ENCODE data around the gene ANXA4. TPM values are rescaled to one million over a fixed set of nuclear protein-coding genes. Genes with fewer than 3 reads are reported as not detected.
A peak's percentile ranks its signal among the peaks of the same experiment; 100 is the strongest.

The ANXA4 gene
- total and polyA plus RNA-seq, 2 of the 13 experiments (the other 11 are each of a cell fraction or from before 2014, with no cell fraction given), result 155 to 168 TPM

- TF ChIP-seq FOXM1 (CRISPR knock-in tag; IDR thresholded peaks at IDR 0.05) (no peak), TOE1 (CRISPR knock-in tag; IDR thresholded peaks at IDR 0.05) (no peak), CEBPG (CRISPR knock-in tag; IDR thresholded peaks at IDR 0.05) (no peak), ZNF772 (CRISPR knock-in tag; IDR thresholded peaks at IDR 0.05) (peak; percentile 99), SRF (IDR thresholded peaks at IDR 0.05; ENCODE audit: low read depth, low read length) (peak; percentile 20; the same call in 1 of the 2 replicates), FIP1L1 (IDR thresholded peaks at IDR 0.05; ENCODE audit: borderline replicate concordance, insufficient read depth, low read depth, low read length) (no peak; the same call in 1 of the 2 replicates), ZNF496 (CRISPR knock-in tag; IDR thresholded peaks at IDR 0.05; ENCODE audit: insufficient replicate concordance) (no peak), ZNF234 (CRISPR knock-in tag; conservative IDR thresholded peaks at IDR 0.05) (peak; percentile 51; the same call in 1 of the 2 replicates), ZNF292 (CRISPR knock-in tag; IDR thresholded peaks at IDR 0.05; ENCODE audit: borderline replicate concordance, low read depth) (peak; percentile 59; the same call in 1 of the 2 replicates), NR2F2 (IDR thresholded peaks at IDR 0.05; ENCODE audit: borderline replicate concordance, low read depth) (no peak; the same call in 1 of the 2 replicates), ELF1 (CRISPR knock-in tag; IDR thresholded peaks at IDR 0.05) (peak; percentile 89), IRF2 (CRISPR knock-in tag; IDR thresholded peaks at IDR 0.05) (peak; percentile 29), PAXIP1 (CRISPR knock-in tag; conservative IDR thresholded peaks at IDR 0.05) (peak; percentile 59), GZF1 (CRISPR knock-in tag; IDR thresholded peaks at IDR 0.05) (no peak), ZNF749 (CRISPR knock-in tag; IDR thresholded peaks at IDR 0.05; ENCODE audit: borderline replicate concordance) (peak; percentile 66; the same call in 1 of the 2 replicates), ARID2 (CRISPR knock-in tag; IDR thresholded peaks at IDR 0.05; ENCODE audit: borderline replicate concordance) (peak; percentile 92; the same call in 1 of the 2 replicates)
- TF ChIP-seq, protein P1, sequence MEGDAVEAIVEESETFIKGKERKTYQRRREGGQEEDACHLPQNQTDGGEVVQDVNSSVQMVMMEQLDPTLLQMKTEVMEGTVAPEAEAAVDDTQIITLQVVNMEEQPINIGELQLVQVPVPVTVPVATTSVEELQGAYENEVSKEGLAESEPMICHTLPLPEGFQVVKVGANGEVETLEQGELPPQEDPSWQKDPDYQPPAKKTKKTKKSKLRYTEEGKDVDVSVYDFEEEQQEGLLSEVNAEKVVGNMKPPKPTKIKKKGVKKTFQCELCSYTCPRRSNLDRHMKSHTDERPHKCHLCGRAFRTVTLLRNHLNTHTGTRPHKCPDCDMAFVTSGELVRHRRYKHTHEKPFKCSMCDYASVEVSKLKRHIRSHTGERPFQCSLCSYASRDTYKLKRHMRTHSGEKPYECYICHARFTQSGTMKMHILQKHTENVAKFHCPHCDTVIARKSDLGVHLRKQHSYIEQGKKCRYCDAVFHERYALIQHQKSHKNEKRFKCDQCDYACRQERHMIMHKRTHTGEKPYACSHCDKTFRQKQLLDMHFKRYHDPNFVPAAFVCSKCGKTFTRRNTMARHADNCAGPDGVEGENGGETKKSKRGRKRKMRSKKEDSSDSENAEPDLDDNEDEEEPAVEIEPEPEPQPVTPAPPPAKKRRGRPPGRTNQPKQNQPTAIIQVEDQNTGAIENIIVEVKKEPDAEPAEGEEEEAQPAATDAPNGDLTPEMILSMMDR (CRISPR knock-in tag; IDR thresholded peaks at IDR 0.05), result no peak; the same call in 1 of the 2 replicates
- TF ChIP-seq, protein P2, sequence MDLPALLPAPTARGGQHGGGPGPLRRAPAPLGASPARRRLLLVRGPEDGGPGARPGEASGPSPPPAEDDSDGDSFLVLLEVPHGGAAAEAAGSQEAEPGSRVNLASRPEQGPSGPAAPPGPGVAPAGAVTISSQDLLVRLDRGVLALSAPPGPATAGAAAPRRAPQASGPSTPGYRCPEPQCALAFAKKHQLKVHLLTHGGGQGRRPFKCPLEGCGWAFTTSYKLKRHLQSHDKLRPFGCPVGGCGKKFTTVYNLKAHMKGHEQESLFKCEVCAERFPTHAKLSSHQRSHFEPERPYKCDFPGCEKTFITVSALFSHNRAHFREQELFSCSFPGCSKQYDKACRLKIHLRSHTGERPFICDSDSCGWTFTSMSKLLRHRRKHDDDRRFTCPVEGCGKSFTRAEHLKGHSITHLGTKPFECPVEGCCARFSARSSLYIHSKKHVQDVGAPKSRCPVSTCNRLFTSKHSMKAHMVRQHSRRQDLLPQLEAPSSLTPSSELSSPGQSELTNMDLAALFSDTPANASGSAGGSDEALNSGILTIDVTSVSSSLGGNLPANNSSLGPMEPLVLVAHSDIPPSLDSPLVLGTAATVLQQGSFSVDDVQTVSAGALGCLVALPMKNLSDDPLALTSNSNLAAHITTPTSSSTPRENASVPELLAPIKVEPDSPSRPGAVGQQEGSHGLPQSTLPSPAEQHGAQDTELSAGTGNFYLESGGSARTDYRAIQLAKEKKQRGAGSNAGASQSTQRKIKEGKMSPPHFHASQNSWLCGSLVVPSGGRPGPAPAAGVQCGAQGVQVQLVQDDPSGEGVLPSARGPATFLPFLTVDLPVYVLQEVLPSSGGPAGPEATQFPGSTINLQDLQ (CRISPR knock-in tag; IDR thresholded peaks at IDR 0.05), result no peak
- TF ChIP-seq, protein P3, sequence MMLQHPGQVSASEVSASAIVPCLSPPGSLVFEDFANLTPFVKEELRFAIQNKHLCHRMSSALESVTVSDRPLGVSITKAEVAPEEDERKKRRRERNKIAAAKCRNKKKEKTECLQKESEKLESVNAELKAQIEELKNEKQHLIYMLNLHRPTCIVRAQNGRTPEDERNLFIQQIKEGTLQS (CRISPR knock-in tag; IDR thresholded peaks at IDR 0.05), result peak; percentile 8
Measured at GRCh38 chr2:69741575-69742321, at the start of gene ANXA4 (continued).

Measured in HepG2 (cell line).